Suppressor macrophage treated with lipopolysaccharide for 1 hour (primary cell): ENCODE data around the gene TUBGCP2.

ENCODE experiments used
- DNase-seq, 3 donors: peaks; one replicate each; pipeline ENCODE4 v3.0.0-alpha.2; 2020 to 2022

Gene TUBGCP2

GRCh38 chr10:133299738-133300137 lies 8.9 kb downstream of the TUBGCP2 start:
- no peak for DNase-seq

GRCh38 chr10:133299224-133299623 lies 9.4 kb downstream of the TUBGCP2 start:
- DNase-seq, result no peak

DNA sequence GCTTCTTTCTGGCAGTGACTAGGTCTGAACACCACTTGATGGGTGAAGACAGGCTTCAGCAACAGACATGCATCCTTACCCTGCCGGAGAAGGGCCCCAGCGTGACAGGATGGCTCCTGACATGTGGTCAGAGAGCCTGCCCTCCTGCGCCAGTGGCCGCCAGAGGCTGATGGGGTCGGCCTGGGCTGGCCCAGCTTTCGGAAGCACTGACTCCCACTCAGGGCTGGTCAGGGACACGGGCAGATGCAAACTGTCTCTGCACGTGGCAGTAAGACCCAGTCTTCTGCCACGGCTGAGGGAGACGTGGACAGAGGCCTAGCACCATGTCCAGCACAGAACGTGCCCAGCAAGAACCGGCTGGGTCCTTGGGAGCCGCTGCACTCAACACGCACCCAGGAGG lies 10.2 kb downstream of the TUBGCP2 start:
- no peak for DNase-seq

DNA sequence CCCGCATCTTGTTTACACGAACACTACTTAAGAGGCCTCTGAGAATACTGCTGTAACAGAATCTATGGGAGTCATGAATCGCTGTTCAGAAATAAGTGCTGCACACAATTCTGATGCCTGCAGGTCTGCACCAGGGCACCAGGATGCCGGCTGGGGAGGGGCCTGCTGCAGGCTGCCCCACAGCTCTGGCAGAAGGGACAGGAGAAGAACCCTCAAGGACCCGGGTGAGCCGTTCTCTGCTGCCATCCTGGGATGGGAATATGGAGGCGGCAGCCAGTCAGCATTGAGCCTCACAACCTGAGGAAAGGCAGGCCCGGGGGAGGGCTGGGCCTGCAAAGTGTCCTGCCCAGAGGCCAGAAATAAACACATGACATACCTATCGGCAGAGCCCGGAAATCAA lies 11.2 kb downstream of the TUBGCP2 start:
- DNase-seq, result no peak

GRCh38 chr10:133295426-133296320 lies 13.0 kb downstream of the TUBGCP2 start:
- DNase-seq, result no peak

GRCh38 chr10:133294189-133294588 lies 14.5 kb downstream of the TUBGCP2 start:
- DNase-seq, result peak; percentile 79 to 89 (median 87)

DNA sequence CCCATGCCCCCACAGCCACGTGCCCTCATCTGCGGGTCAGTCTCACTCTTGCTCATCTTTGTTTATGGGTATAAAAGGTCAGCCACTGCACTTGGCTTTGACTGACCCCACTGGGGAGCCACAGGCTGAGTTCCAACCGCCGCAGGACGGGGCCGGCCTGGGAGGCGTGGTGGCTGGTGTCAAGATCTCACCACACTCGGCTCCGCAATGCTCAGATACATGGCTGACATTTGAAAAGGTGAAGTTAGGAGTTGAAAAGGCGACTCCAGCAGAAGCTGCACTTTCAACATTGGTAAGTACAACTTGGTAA lies 14.9 kb downstream of the TUBGCP2 start:
- no peak for DNase-seq

- DNase-seq, result peak; percentile 93 to 98 (median 97)
These were observed 15.5 kb downstream of the TUBGCP2 start for GRCh38 chr10:133292919-133293809.

GRCh38 chr10:133289761-133290160 lies 18.9 kb downstream of the TUBGCP2 start:
- no peak for DNase-seq

- DNase-seq, result no peak
These were observed 20.7 kb downstream of the TUBGCP2 start for GRCh38 chr10:133287832-133288500.

DNA sequence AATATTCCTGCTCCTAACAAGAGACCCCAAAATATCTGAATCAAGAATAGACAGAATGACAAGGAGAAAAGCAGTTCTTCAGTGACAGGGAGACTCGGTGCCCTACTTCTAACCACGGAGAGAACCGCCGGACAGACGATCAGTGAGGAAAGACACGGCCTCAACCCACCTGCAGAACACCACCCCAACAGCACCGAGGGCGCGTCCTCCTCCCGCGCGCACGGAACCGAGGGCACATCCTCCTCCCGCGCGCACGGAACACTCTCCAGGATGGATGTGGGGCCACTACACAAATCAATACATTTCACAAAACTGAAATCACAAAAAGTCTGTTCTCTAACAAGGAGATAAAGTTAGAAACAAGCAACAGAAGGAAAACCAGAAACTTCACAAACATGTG lies 22.3 kb downstream of the TUBGCP2 start:
- no peak for DNase-seq

DNA sequence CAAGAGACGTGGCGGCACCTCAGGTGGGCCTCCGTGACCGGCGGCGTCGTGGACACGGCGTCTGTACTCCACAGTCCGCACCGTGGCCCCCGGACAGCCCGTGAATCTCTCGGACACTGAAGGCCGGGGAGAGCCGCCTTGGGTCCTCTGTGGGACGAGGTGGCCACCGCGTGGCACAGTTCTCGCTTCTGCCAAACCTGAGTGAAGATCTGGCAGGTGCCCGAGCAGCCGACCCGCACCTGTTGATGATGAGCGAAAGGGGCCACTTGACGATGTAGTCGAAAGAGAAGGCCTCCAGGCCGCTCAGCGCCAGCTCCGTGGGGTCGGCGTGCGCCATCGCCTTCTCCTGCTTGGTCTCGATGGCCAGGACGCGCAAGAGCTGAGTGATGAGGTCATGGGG lies 23.5 kb downstream of the TUBGCP2 start:
- no peak for DNase-seq

DNA sequence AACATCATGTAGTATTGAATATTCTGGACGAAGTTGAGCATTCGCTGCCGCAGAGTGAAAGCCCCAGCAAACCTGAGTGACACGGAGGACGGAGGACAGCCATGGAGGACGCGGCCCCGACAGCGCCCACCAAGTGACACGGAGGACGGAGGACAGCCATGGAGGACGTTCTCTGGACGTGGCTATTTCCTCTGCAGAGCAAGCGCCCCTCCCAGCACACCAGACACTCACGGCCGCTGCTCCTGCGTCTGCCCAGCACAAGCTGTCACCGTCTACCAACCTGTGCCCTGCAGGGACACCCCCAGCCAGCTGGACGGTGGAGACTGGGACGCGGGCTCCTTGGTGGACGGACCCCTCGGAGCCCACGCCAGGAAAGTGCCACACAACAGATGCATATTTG lies 24.7 kb downstream of the TUBGCP2 start:
- DNase-seq, result no peak

DNA sequence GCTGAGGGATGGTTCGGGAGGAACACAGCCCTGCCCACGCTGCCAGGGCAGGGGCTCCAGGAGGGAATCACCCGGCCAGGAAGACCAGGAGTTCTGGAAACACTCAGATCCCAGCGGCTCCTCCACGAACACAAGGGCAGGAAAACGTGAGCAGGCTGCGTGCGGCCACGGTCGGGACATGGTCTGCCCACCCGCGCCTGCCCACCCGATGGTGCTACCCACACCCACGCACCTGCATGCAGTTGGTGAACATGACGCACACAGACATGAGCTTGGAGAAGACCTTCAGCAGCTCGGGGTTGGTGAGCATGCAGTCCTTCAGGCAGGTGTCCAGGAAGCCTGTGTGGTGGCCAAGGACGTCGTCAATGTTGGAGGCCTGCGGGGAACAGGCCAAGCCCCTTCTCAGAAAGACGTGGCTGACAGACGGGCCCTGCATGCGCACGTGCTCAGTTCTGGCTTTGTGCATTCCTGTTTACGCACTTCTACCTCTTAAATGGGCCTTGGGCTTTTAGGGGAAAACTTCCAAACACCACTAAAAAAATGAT lies 25.8 kb downstream of the TUBGCP2 start:
- no peak for DNase-seq

DNA sequence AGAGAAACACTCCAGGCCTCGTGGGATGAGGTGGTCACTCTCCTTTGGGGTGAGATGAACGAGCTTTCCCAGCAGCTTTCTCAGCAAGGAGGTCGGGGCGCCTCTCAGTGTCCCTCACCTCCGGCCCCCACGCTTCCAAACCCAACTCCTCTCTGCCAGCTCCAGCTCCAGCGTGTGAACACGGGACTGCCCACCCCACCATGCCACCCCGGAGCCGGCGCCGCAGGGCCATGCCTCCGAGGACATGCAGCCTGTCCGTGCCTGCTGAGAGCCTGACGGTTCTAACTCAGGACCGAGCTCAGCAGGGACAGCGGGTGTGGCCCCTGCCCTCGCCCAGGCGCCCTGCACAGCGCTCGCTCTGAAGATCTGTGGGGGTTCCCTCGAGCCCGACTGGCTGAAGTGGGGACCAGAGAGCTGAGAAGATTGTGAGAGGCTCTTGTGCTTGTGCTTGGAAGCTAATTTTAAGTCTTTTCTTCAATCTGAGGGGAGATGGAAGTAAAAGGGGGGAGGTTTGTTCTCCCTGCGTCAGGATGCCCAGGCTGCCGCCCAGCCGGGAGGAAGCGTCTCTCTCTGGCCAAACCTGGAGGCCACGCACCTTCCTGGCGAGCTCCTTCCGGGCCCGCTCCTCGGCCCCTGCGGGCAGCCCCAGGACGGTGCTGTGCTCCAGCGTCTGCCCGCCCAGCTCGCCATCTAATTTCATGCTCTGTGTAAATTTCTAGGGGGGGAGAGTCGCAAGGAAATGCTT lies 26.9 kb downstream of the TUBGCP2 start:
- no peak for DNase-seq

GRCh38 chr10:133281084-133281483 lies 27.6 kb downstream of the TUBGCP2 start:
- DNase-seq, result no peak

- no peak for DNase-seq
These were observed 28.1 kb downstream of the TUBGCP2 start for GRCh38 chr10:133280391-133281059.

GRCh38 chr10:133279326-133280226 lies 29.1 kb downstream of the TUBGCP2 start:
- peak; percentile 39 to 44 (median 40) for DNase-seq

- peak; percentile 79 to 88 (median 82) for DNase-seq
These were observed 30.0 kb downstream of the TUBGCP2 start for GRCh38 chr10:133278577-133279265.

GRCh38 chr10:133277993-133278576 lies 30.6 kb downstream of the TUBGCP2 start:
- DNase-seq, result peak; percentile 42 to 62 (median 47)
